GM19023 (cell line): Measurements from ENCODE around the gene JMY.

Experiments used
- ATAC-seq: cut with Tn5 transposase; IDR thresholded peaks from one replicate; pipeline ENCODE4 v1.9.1; 2021; ENCODE audit warnings: mild to moderate bottlenecking, moderate library complexity; ENCODE audit not compliant: unreplicated experiment

Gene JMY

GRCh38 chr5:79235634-79236361 is at the start of gene JMY:
Gene JMY, plus strand, starts transcription at chr5:79236131. Its CDS starts 520 bp downstream, at chr5:79236651.
- peak; percentile 72 for ATAC-seq

GRCh38 chr5:79186455-79186854 is 49.5 kb upstream of the JMY start:
- no peak for ATAC-seq

GRCh38 chr5:79189439-79190234 is 46.3 kb upstream of the JMY start:
- no peak for ATAC-seq

GRCh38 chr5:79190235-79190529 is 45.7 kb upstream of the JMY start:
- no peak for ATAC-seq

GRCh38 chr5:79191457-79191856 is 44.5 kb upstream of the JMY start:
- ATAC-seq, result no peak

GRCh38 chr5:79193643-79194042 is 42.3 kb upstream of the JMY start:
- ATAC-seq, result no peak

GRCh38 chr5:79200573-79201183 is 35.3 kb upstream of the JMY start:
- no peak for ATAC-seq

- no peak for ATAC-seq
Observed at GRCh38 chr5:79201206-79201605, 34.7 kb upstream of the JMY start.

GRCh38 chr5:79202076-79202475 is 33.9 kb upstream of the JMY start:
- ATAC-seq, result no peak

- ATAC-seq, result no peak
Observed at GRCh38 chr5:79205965-79206364, 30.0 kb upstream of the JMY start.

GRCh38 chr5:79206541-79206940 is 29.4 kb upstream of the JMY start:
- no peak for ATAC-seq

GRCh38 chr5:79209505-79209904 is 26.4 kb upstream of the JMY start:
- no peak for ATAC-seq

- no peak for ATAC-seq
Observed at GRCh38 chr5:79224286-79224984, 11.5 kb upstream of the JMY start.

- ATAC-seq, result no peak
Observed at GRCh38 chr5:79225026-79225425, 10.9 kb upstream of the JMY start.

- ATAC-seq, result no peak
Observed at GRCh38 chr5:79225441-79225840, 10.5 kb upstream of the JMY start.

GRCh38 chr5:79227484-79228025 is 8.4 kb upstream of the JMY start:
- no peak for ATAC-seq

GRCh38 chr5:79229357-79230174 is 6.4 kb upstream of the JMY start:
- peak; percentile 87 for ATAC-seq

GRCh38 chr5:79235261-79235633 is 684 bp upstream of the JMY start:
- ATAC-seq, result no peak

GRCh38 chr5:79236362-79236969 is 535 bp downstream of the JMY start:
- peak; percentile 34 for ATAC-seq
